HEK293 (cell line): ENCODE results near the gene SLC25A22.

Source experiments
- CTCF ChIA-PET: fragments of 350-600 bp; formaldehyde crosslinking; extraction: SDS; loops from one replicate; lab custom pipeline; 2021; ENCODE audit warnings: antibody characterized with exemption; lab: Yijun Ruan, JAX
- POLR2A ChIA-PET: fragments of 300-600 bp; formaldehyde crosslinking; extraction: SDS; loops from one replicate; lab custom pipeline; 2020; ENCODE audit warnings: antibody characterized with exemption, inconsistent platforms; lab: Yijun Ruan, JAX
- H3K27ac ChIP-seq: fragments of 200-500 bp; sonication (Bioruptor generic); 2 replicates; pipeline ENCODE4 v1.5.1; 2014; ENCODE audit warnings: low read depth, low read length, control low read depth, inconsistent platforms; ENCODE audit errors: extremely low read depth
- H3K36me3 ChIP-seq, 2 experiments: fragments of 200-500 bp in 1 of 2; sonication (Bioruptor generic) in 1 of 2; 1 replicate in 1 of 2; 2 replicates in 1 of 2; pipeline ENCODE4 v1.5.1; 2014 to 2017; ENCODE audit warnings: inconsistent platforms in 2 of 2, low read length in 2 of 2; ENCODE audit not compliant: control insufficient read depth in 2 of 2, insufficient read depth in 1 of 2
- H3K4me1 ChIP-seq: fragments of 200-500 bp; sonication (Bioruptor generic); 2 replicates; pipeline ENCODE4 v1.5.1; 2014; ENCODE audit warnings: mild to moderate bottlenecking, low read length, inconsistent platforms; ENCODE audit not compliant: control insufficient read depth, insufficient read depth
- H3K4me3 ChIP-seq: 2 replicates; pipeline ENCODE4 v1.5.1; 2011; ENCODE audit warnings: low read depth, mild to moderate bottlenecking, control low read depth, low read length, moderate library complexity
- H3K9me3 ChIP-seq: fragments of 200-500 bp; sonication (Bioruptor generic); 2 replicates; pipeline ENCODE4 v1.5.1; 2014; ENCODE audit warnings: low read depth, low read length, inconsistent platforms; ENCODE audit not compliant: control insufficient read depth, insufficient read depth
- BCL11B ChIP-seq: fragments of 450-650 bp; formaldehyde crosslinking; IDR thresholded peaks from 2 replicates; pipeline ENCODE4 v1.5.1; 2016; ENCODE audit warnings: low read depth, missing biosample characterization, missing genetic modification characterization
- EGR2 ChIP-seq: fragments of 450-650 bp; formaldehyde crosslinking; IDR thresholded peaks from 2 replicates; pipeline ENCODE4 v1.5.1; 2016; ENCODE audit warnings: low read depth, missing biosample characterization, missing genetic modification characterization
- HOXC10 ChIP-seq: sonication (generic); formaldehyde crosslinking; IDR thresholded peaks from 2 replicates; pipeline ENCODE4 v1.8.1; 2023; ENCODE audit warnings: mild to moderate bottlenecking, missing genetic modification reagents
- KLF1 ChIP-seq: fragments of 450-650 bp; formaldehyde crosslinking; IDR thresholded peaks from 2 replicates; pipeline ENCODE4 v1.5.1; 2016; ENCODE audit warnings: missing biosample characterization, missing genetic modification characterization
- PRDM4 ChIP-seq: fragments of 450-650 bp; formaldehyde crosslinking; IDR thresholded peaks from 2 replicates; pipeline ENCODE4 v1.5.1; 2017; ENCODE audit warnings: missing biosample characterization, missing genetic modification characterization
- SP3 ChIP-seq: fragments of 450-650 bp; formaldehyde crosslinking; IDR thresholded peaks from 2 replicates; pipeline ENCODE4 v1.5.1; 2016; ENCODE audit warnings: missing biosample characterization, missing genetic modification characterization
- SP7 ChIP-seq: fragments of 450-650 bp; formaldehyde crosslinking; IDR thresholded peaks from 2 replicates; pipeline ENCODE4 v1.5.1; 2016; ENCODE audit warnings: missing biosample characterization, missing genetic modification characterization
- YY1 ChIP-seq: fragments of 450-650 bp; formaldehyde crosslinking; IDR thresholded peaks from 2 replicates; pipeline ENCODE4 v1.5.1; 2018; ENCODE audit warnings: missing biosample characterization, missing genetic modification characterization
- ZBTB1 ChIP-seq: fragments of 450-650 bp; formaldehyde crosslinking; IDR thresholded peaks from 2 replicates; pipeline ENCODE4 v1.5.1; 2016; ENCODE audit warnings: missing biosample characterization, missing genetic modification characterization
- ZBTB21 ChIP-seq: fragments of 450-650 bp; formaldehyde crosslinking; IDR thresholded peaks from 2 replicates; pipeline ENCODE4 v1.5.1; 2017; ENCODE audit warnings: missing biosample characterization, missing genetic modification characterization
- ZBTB26 ChIP-seq: fragments of 450-650 bp; formaldehyde crosslinking; optimal IDR thresholded peaks from 2 replicates; pipeline ENCODE3; 2016; ENCODE audit warnings: missing biosample characterization, mild to moderate bottlenecking, missing genetic modification characterization
- ZNF146 ChIP-seq: fragments of 450-650 bp; formaldehyde crosslinking; IDR thresholded peaks from 2 replicates; pipeline ENCODE4 v1.5.1; 2016; ENCODE audit warnings: missing biosample characterization, missing genetic modification characterization
- ZNF155 ChIP-seq: fragments of 450-650 bp; formaldehyde crosslinking; IDR thresholded peaks from 2 replicates; pipeline ENCODE4 v1.5.1; 2016; ENCODE audit warnings: missing biosample characterization, missing genetic modification characterization
- ZNF214 ChIP-seq: fragments of 450-650 bp; formaldehyde crosslinking; IDR thresholded peaks from 2 replicates; pipeline ENCODE4 v1.5.1; 2017; ENCODE audit warnings: missing biosample characterization, mild to moderate bottlenecking, missing genetic modification characterization, borderline replicate concordance
- ZNF23 ChIP-seq: fragments of 450-650 bp; formaldehyde crosslinking; IDR thresholded peaks from 2 replicates; pipeline ENCODE4 v1.5.1; 2016; ENCODE audit warnings: missing biosample characterization, missing genetic modification characterization, borderline replicate concordance
- ZNF488 ChIP-seq: fragments of 450-650 bp; formaldehyde crosslinking; IDR thresholded peaks from 2 replicates; pipeline ENCODE4 v1.5.1; 2016; ENCODE audit warnings: missing biosample characterization, missing genetic modification characterization
- ZNF544 ChIP-seq: fragments of 450-650 bp; formaldehyde crosslinking; IDR thresholded peaks from 2 replicates; pipeline ENCODE4 v1.5.0; 2017; ENCODE audit warnings: missing biosample characterization, missing genetic modification characterization
- ZNF555 ChIP-seq: fragments of 450-650 bp; formaldehyde crosslinking; conservative IDR thresholded peaks from 2 replicates; pipeline ENCODE4 v1.5.1; 2017; ENCODE audit warnings: missing biosample characterization, mild to moderate bottlenecking, missing genetic modification characterization, inconsistent platforms
- ZNF571 ChIP-seq: fragments of 450-650 bp; formaldehyde crosslinking; IDR thresholded peaks from 2 replicates; pipeline ENCODE4 v1.5.0; 2017; ENCODE audit warnings: missing biosample characterization, missing genetic modification characterization
- ZNF596 ChIP-seq: fragments of 450-650 bp; IDR thresholded peaks from 2 replicates; pipeline ENCODE4 v1.5.0; 2018; ENCODE audit warnings: missing biosample characterization, mild to moderate bottlenecking, missing genetic modification characterization, moderate library complexity
- ZNF645 ChIP-seq: fragments of 450-650 bp; formaldehyde crosslinking; IDR thresholded peaks from 2 replicates; pipeline ENCODE4; 2016; ENCODE audit warnings: missing biosample characterization, missing genetic modification characterization
- ZNF776 ChIP-seq: fragments of 450-650 bp; formaldehyde crosslinking; IDR thresholded peaks from 2 replicates; pipeline ENCODE4 v1.5.0; 2017; ENCODE audit warnings: missing biosample characterization, missing genetic modification characterization, borderline replicate concordance
- ZNF830 ChIP-seq: fragments of 450-650 bp; IDR thresholded peaks from 2 replicates; pipeline ENCODE4 v1.5.0; 2018; ENCODE audit warnings: missing biosample characterization, missing genetic modification characterization, low read depth, mild to moderate bottlenecking, moderate library complexity

SLC25A22 gene

GRCh38 chr11:837189-837989, 39.3 kb upstream of the SLC25A22 start (continued):
- peak; percentile 81 for TF ChIP-seq EGR2 (tag by site-specific recombination)
- no peak for TF ChIP-seq ZNF830 (tag by site-specific recombination)
- no peak for TF ChIP-seq ZBTB21 (tag by site-specific recombination)
- TF ChIP-seq BCL11B (tag by site-specific recombination), result no peak
- TF ChIP-seq ZNF488 (tag by site-specific recombination), result no peak
- TF ChIP-seq ZNF23, result no peak
- peak; percentile 72 for TF ChIP-seq KLF1 (tag by site-specific recombination)

GRCh38 chr11:836700-837099, 38.6 kb upstream of the SLC25A22 start:
- no peak overlapping the region for H3K27ac ChIP-seq
- H3K4me1 ChIP-seq, result no peaks in the 10 kb centered on the region; the same call in 1 of the 2 replicates
- POLR2A ChIA-PET, result interaction anchor here (0.9 to 15.0 kb wide), 3 partner anchors 9 to 46 kb away, joined by 3 to 202 read pairs (median 3); partner anchors contain the start of genes CEND1, CRACR2B and PNPLA2
- H3K9me3 ChIP-seq, result no peaks in the 10 kb centered on the region
- no peak overlapping the region for H3K4me3 ChIP-seq
- H3K36me3 ChIP-seq, result peaks cover 0 to 63% of the 10 kb centered on the region in 2 experiments; a peak in 1 of 3 replicates
- TF ChIP-seq ZNF645 (tag by site-specific recombination), result no peak
- no peak for TF ChIP-seq ZNF596 (tag by site-specific recombination)
- TF ChIP-seq ZNF555 (tag by site-specific recombination), result no peak
- TF ChIP-seq SP3, result no peak
- TF ChIP-seq YY1 (tag by site-specific recombination), result no peak
- TF ChIP-seq PRDM4 (tag by site-specific recombination), result no peak
- no peak for TF ChIP-seq ZBTB1 (tag by site-specific recombination)
- TF ChIP-seq SP7 (tag by site-specific recombination), result no peak
- TF ChIP-seq ZBTB26 (tag by site-specific recombination), result no peak
- no peak for TF ChIP-seq ZNF776 (tag by site-specific recombination)
- no peak for TF ChIP-seq ZNF571 (tag by site-specific recombination)
- TF ChIP-seq HOXC10 (CRISPR knock-in tag), result no peak
- no peak for TF ChIP-seq ZNF544 (tag by site-specific recombination)
- no peak for TF ChIP-seq ZNF155 (tag by site-specific recombination)
- no peak for TF ChIP-seq ZNF146 (tag by site-specific recombination)
- no peak for TF ChIP-seq ZNF214 (tag by site-specific recombination)
- CTCF ChIA-PET, result no interaction called here
